HEK293 (cell line): ENCODE data around the gene MAML2.

Source experiments
- CTCF ChIP-seq: fragments of 450-650 bp; formaldehyde crosslinking; IDR thresholded peaks from 2 replicates; pipeline ENCODE4 v1.5.1; 2016; ENCODE audit warnings: missing biosample characterization, missing genetic modification characterization
- KLF7 ChIP-seq: fragments of 450-650 bp; formaldehyde crosslinking; IDR thresholded peaks from 2 replicates; pipeline ENCODE4 v1.5.1; 2016; ENCODE audit warnings: missing biosample characterization, missing genetic modification characterization, borderline replicate concordance
- PATZ1 ChIP-seq: fragments of 450-650 bp; formaldehyde crosslinking; IDR thresholded peaks from 2 replicates; pipeline ENCODE4 v1.5.1; 2016; ENCODE audit warnings: missing biosample characterization, missing genetic modification characterization
- PRDM1 ChIP-seq: fragments of 450-650 bp; formaldehyde crosslinking; IDR thresholded peaks from 2 replicates; pipeline ENCODE4; 2016; ENCODE audit warnings: missing biosample characterization, missing genetic modification characterization
- REPIN1 ChIP-seq: fragments of 450-650 bp; formaldehyde crosslinking; IDR thresholded peaks from 2 replicates; pipeline ENCODE4 v1.5.1; 2017; ENCODE audit warnings: missing biosample characterization, missing genetic modification characterization, low read depth
- ZNF274 ChIP-seq, 2 experiments: fragments of 200-500 bp in 1 of 2; fragments of 450-650 bp in 1 of 2; sonication (Bioruptor generic) in 1 of 2; formaldehyde crosslinking in 1 of 2; IDR thresholded peaks; 2 replicates each; pipeline versions ENCODE4 v1.5.1 to v1.6.1; 2014 to 2016; ENCODE audit warnings: borderline replicate concordance in 1 of 2, inconsistent platforms in 1 of 2, low read length in 1 of 2, missing biosample characterization in 1 of 2, missing genetic modification characterization in 1 of 2
- ZNF292 ChIP-seq: fragments of 450-650 bp; formaldehyde crosslinking; IDR thresholded peaks from 2 replicates; pipeline ENCODE4 v1.5.1; 2016; ENCODE audit warnings: low read depth, missing biosample characterization, missing genetic modification characterization, borderline replicate concordance
- ZNF423 ChIP-seq: fragments of 450-650 bp; formaldehyde crosslinking; IDR thresholded peaks from 2 replicates; pipeline ENCODE4 v1.5.1; 2016; ENCODE audit warnings: missing biosample characterization, missing genetic modification characterization
- ZNF521 ChIP-seq: fragments of 450-650 bp; formaldehyde crosslinking; IDR thresholded peaks from 2 replicates; pipeline ENCODE4 v1.5.1; 2017; ENCODE audit warnings: missing biosample characterization, mild to moderate bottlenecking, missing genetic modification characterization
- ZNF571 ChIP-seq: fragments of 450-650 bp; formaldehyde crosslinking; IDR thresholded peaks from 2 replicates; pipeline ENCODE4 v1.5.0; 2017; ENCODE audit warnings: missing biosample characterization, missing genetic modification characterization
- ZNF626 ChIP-seq: fragments of 450-650 bp; sonication (Bioruptor Pico); formaldehyde crosslinking; IDR thresholded peaks from 2 replicates; pipeline ENCODE4 v1.5.1; 2018; ENCODE audit warnings: missing biosample characterization, missing genetic modification characterization, inconsistent platforms
- ZNF792 ChIP-seq: fragments of 450-650 bp; formaldehyde crosslinking; IDR thresholded peaks from 2 replicates; pipeline ENCODE4 v1.5.1; 2016; ENCODE audit warnings: missing biosample characterization, missing genetic modification characterization

GRCh38 chr11:96102664-96103078 is 240.3 kb downstream of the MAML2 start:
- no peak for TF ChIP-seq CTCF (tag by site-specific recombination)
- TF ChIP-seq ZNF274 (IDR thresholded peaks at IDR 0.05; ENCODE audit: low read length): no peak
- no peak for TF ChIP-seq ZNF274 (tag by site-specific recombination; IDR thresholded peaks at IDR 0.05; ENCODE audit: borderline replicate concordance)
- no peak for TF ChIP-seq PRDM1 (tag by site-specific recombination)
- TF ChIP-seq ZNF571: no peak
- no peak for TF ChIP-seq PATZ1 (tag by site-specific recombination)
- no peak for TF ChIP-seq KLF7 (tag by site-specific recombination)
- no peak for TF ChIP-seq ZNF292 (tag by site-specific recombination)
- TF ChIP-seq ZNF423 (tag by site-specific recombination): no peak
- no peak for TF ChIP-seq REPIN1 (tag by site-specific recombination)
- TF ChIP-seq ZNF521 (tag by site-specific recombination): no peak
- TF ChIP-seq ZNF626 (tag by site-specific recombination): no peak
- TF ChIP-seq ZNF792 (tag by site-specific recombination): no peak
